B cell (primary cell): ENCODE results near the gene ADGRE1. TPM values are rescaled to one million over a fixed set of nuclear protein-coding genes. Genes with fewer than 3 reads are reported as not detected.

Experiments used
- ATAC-seq: fragments of 200-7000 bp; cut with Tn5 transposase; one replicate; pipeline ENCODE4 v1.10.0; 2021; ENCODE audit warnings: low read depth, mild to moderate bottlenecking, moderate number of reproducible peaks, moderate library complexity
- CTCF ChIA-PET: fragments of 350-600 bp; sonication (Branson Sonifier 250); formaldehyde crosslinking; loops from one replicate; lab custom pipeline; 2021; ENCODE audit warnings: antibody characterized with exemption, inconsistent platforms; lab: Charles Lee
- POLR2A ChIA-PET: fragments of 350-600 bp; sonication (Branson Sonifier 250); formaldehyde crosslinking; loops from one replicate; lab custom pipeline; 2021; ENCODE audit warnings: antibody characterized with exemption; lab: Charles Lee
- DNase-seq: peaks from one replicate; pipeline ENCODE4 v3.0.0; 2013
- H2AFZ ChIP-seq: 2 replicates; pipeline ENCODE4 v1.6.1; 2012; ENCODE audit warnings: mild to moderate bottlenecking, low read depth, low read length; ENCODE audit not compliant: insufficient read depth, poor library complexity, severe bottlenecking
- H3K27ac ChIP-seq, 2 donors: 1 replicate in 1 of 2; 2 replicates in 1 of 2; pipeline ENCODE4 v1.5.1; 2012 to 2013; ENCODE audit warnings: low read length in 2 of 2, mild to moderate bottlenecking in 2 of 2, moderate library complexity in 1 of 2
- H3K27me3 ChIP-seq, 4 experiments: fragments of 200-600 bp in 1 of 4; sonication (generic) in 1 of 4; replicated peaks in 1 of 4; 1 replicate in 2 of 4; 2 replicates in 2 of 4; pipeline versions ENCODE4 v1.6.1 to v1.7.0; 2013 to 2016; ENCODE audit warnings: low read length in 3 of 4, mild to moderate bottlenecking in 2 of 4, mixed read lengths in 1 of 4, moderate library complexity in 1 of 4; ENCODE audit not compliant: insufficient read depth in 4 of 4, control insufficient read depth in 3 of 4; ENCODE audit errors: control extremely low read depth in 1 of 4
- H3K36me3 ChIP-seq, 2 experiments: replicated peaks in 1 of 2; 1 replicate in 1 of 2; 2 replicates in 1 of 2; pipeline versions ENCODE4 v1.6.1 to v1.7.1; 2013; ENCODE audit warnings: low read length in 1 of 2; ENCODE audit not compliant: insufficient read depth in 2 of 2, control insufficient read depth in 1 of 2; ENCODE audit errors: control extremely low read depth in 1 of 2, extremely low read depth in 1 of 2
- H3K4me1 ChIP-seq, 2 donors: fragments of 200-600 bp in 1 of 2; sonication (generic) in 1 of 2; 1 replicate in 1 of 2; 2 replicates in 1 of 2; pipeline versions ENCODE4 v1.5.1 to v1.6.1; 2013 to 2017; ENCODE audit warnings: low read length in 2 of 2; ENCODE audit not compliant: control insufficient read depth in 2 of 2, insufficient read depth in 2 of 2
- H3K4me2 ChIP-seq: replicated peaks from 2 replicates; pipeline ENCODE3; 2012; ENCODE audit warnings: mild to moderate bottlenecking, low read depth, low read length; ENCODE audit not compliant: poor library complexity, severe bottlenecking
- H3K4me3 ChIP-seq, 5 experiments: fragments of 200-600 bp in 1 of 5; sonication (generic) in 1 of 5; 1 replicate in 3 of 5; 2 replicates in 2 of 5; pipeline versions ENCODE4 v1.5.1 to v1.7.0; 2011 to 2016; ENCODE audit warnings: low read length in 4 of 5, mild to moderate bottlenecking in 4 of 5, low read depth in 2 of 5, control low read depth in 1 of 5, moderate library complexity in 1 of 5; ENCODE audit not compliant: insufficient read depth in 1 of 5; ENCODE audit errors: control extremely low read depth in 1 of 5, extremely low read depth in 1 of 5
- H3K79me2 ChIP-seq: fragments of 200-600 bp; sonication (generic); one replicate; pipeline ENCODE4 v1.6.0; 2016; ENCODE audit warnings: low read length; ENCODE audit not compliant: control insufficient read depth, insufficient read depth
- H3K9ac ChIP-seq: fragments of 200-600 bp; sonication (generic); 2 replicates; pipeline ENCODE4 v1.6.1; 2017; ENCODE audit warnings: mild to moderate bottlenecking, low read length, moderate library complexity
- H3K9me3 ChIP-seq, 3 donors: one replicate each; pipeline versions ENCODE4 v1.6.1 to v1.7.1; 2013; ENCODE audit warnings: low read length in 2 of 3; ENCODE audit not compliant: control insufficient read depth in 2 of 3, insufficient read depth in 1 of 3; ENCODE audit errors: control extremely low read depth in 1 of 3
- H4K20me1 ChIP-seq: 2 replicates; pipeline ENCODE4 v1.6.0; 2012; ENCODE audit warnings: mild to moderate bottlenecking, low read length; ENCODE audit not compliant: insufficient read depth, control insufficient read depth, poor library complexity, severe bottlenecking
- H3K27ac Mint-ChIP-seq: one replicate; pipeline ENCODE4 v1.8.0; 2021; ENCODE audit warnings: mixed read lengths
- H3K27me3 Mint-ChIP-seq: one replicate; pipeline ENCODE4 v1.8.0; 2021; ENCODE audit warnings: mixed read lengths
- H3K4me1 Mint-ChIP-seq: one replicate; pipeline ENCODE4 v1.8.0; 2021; ENCODE audit warnings: mixed read lengths
- H3K4me3 Mint-ChIP-seq: one replicate; pipeline ENCODE4 v1.8.0; 2021; ENCODE audit warnings: mixed read lengths
- H3K9me3 Mint-ChIP-seq: one replicate; pipeline ENCODE4 v1.8.0; 2022; ENCODE audit warnings: mixed read lengths; ENCODE audit not compliant: insufficient read depth
- CTCF ChIP-seq: fragments of 200-600 bp; IDR thresholded peaks from one replicate; pipeline ENCODE4 v1.8.0; 2022; ENCODE audit warnings: antibody characterized with exemption, mild to moderate bottlenecking
- EZH2 ChIP-seq: IDR thresholded peaks from 2 replicates; pipeline ENCODE4 v1.6.1; 2012; ENCODE audit warnings: borderline replicate concordance, low read depth, mild to moderate bottlenecking, moderate library complexity, low read length; ENCODE audit not compliant: insufficient read depth, poor library complexity, severe bottlenecking
- WGBS: methylation state at CpG from one replicate; pipeline ENCODE4 v1.1.5; 2013; ENCODE audit warnings: missing lambda C conversion rate; ENCODE audit not compliant: insufficient coverage; 5-methylcytosine and 5-hydroxymethylcytosine counted together
- intact Hi-C: fragments of 100-400 bp; cut with micrococcal nuclease; formaldehyde crosslinking; loops from one replicate; pipeline ENCODE4 v1.10.0; 2022
- polyA plus RNA-seq: library from polyadenylated mRNA; depleted of rRNA; stranded (reverse); fragments of >200 nt; gene quantifications from 2 replicates; pipeline ENCODE4 v1.2.3, GENCODE V29; 2012
- total RNA-seq, 2 donors: library from RNA; stranded (reverse); fragments of 120-200 nt in 1 of 2; gene quantifications; 1 replicate in 1 of 2; 2 replicates in 1 of 2; pipeline versions ENCODE4 v1.2.3 to v1.2.4, GENCODE V29; 2013 to 2022

Gene ADGRE1
- total and polyA plus RNA-seq, 2 donors (not counting 1 experiment from before 2014, with no cell fraction given) = 0.21 TPM; not detected in 1

- Mint-ChIP-seq H3K27me3 (peaks cover 3% of the 10 kb centered on the region), H3K27ac (no peak overlapping the region), H3K4me3 (no peak overlapping the region), H3K9me3 (peaks cover 5% of the 10 kb centered on the region), H3K4me1 (no peaks in the 10 kb centered on the region)
- Histone ChIP-seq H2AFZ (no peak overlapping the region), H3K36me3 (no peaks in the 10 kb centered on the region), H3K27ac (no peak overlapping the region), H3K9me3 (peaks cover 4 to 15% (median 9%) of the 10 kb centered on the region in 3 donors), H4K20me1 (no peaks in the 10 kb centered on the region), H3K4me3 (no peak overlapping the region), H3K27me3 (no peaks in the 10 kb centered on the region), H3K79me2 (no peaks in the 10 kb centered on the region), H3K9ac (no peak overlapping the region), H3K4me1 (no peaks in the 10 kb centered on the region), H3K4me2 (no peak overlapping the region)
- CTCF ChIA-PET = interaction anchor here (0.6 kb wide), 1 partner anchor 29 kb away, joined by 3 read pairs; no protein-coding TSS in a partner anchor
- DNase-seq = no peak
- no CpG with 5 or more reads among the region's 2 CpGs for WGBS
- no peak for ATAC-seq
- POLR2A ChIA-PET = no interaction called here
- TF ChIP-seq CTCF = no peak
- TF ChIP-seq EZH2 = no peak
- intact Hi-C loops = no loop called here
Observed at GRCh38 chr19:6914321-6914720, 26.9 kb downstream of the ADGRE1 start.

GRCh38 chr19:6916952-6917351 is 29.6 kb downstream of the ADGRE1 start:
- intact Hi-C loops = no loop called here
- no peak for DNase-seq
- no peak overlapping the region for H3K4me3 Mint-ChIP-seq

More at GRCh38 chr19:6916952-6917351, 29.6 kb downstream of the ADGRE1 start:
- H3K27ac Mint-ChIP-seq = no peak overlapping the region
- Histone ChIP-seq H3K36me3 (no peaks in the 10 kb centered on the region), H3K27ac (no peak overlapping the region), H3K4me1 (no peaks in the 10 kb centered on the region), H3K79me2 (no peaks in the 10 kb centered on the region), H3K9ac (no peak overlapping the region), H2AFZ (no peak overlapping the region), H3K9me3 (peaks cover 4 to 15% (median 9%) of the 10 kb centered on the region in 3 donors), H3K4me2 (no peak overlapping the region), H3K27me3 (no peaks in the 10 kb centered on the region), H3K4me3 (no peak overlapping the region), H4K20me1 (no peaks in the 10 kb centered on the region)
- 100% methylated on average over 1 of the region's 3 CpGs for WGBS
- ChIA-PET POLR2A (no interaction called here), CTCF (no interaction called here)
- TF ChIP-seq CTCF (no peak), EZH2 (no peak)
- no peaks in the 10 kb centered on the region for H3K4me1 Mint-ChIP-seq
- H3K27me3 Mint-ChIP-seq = peaks cover 3% of the 10 kb centered on the region
- peaks cover 5% of the 10 kb centered on the region for H3K9me3 Mint-ChIP-seq
- no peak for ATAC-seq
